NCI-H1417 treated with DMSO at 0.1 percent for 48 hours (cell line): ENCODE results near the gene RNF130.
"Not testable (repeated sequence)": the region's sequence is repeated elsewhere in the genome, so short reads cannot be mapped to it uniquely, and the experiment has no call there.

Experiments
- DNase-seq: peaks from one replicate; lab custom pipeline; 2025; lab: John Stamatoyannopoulos, UW

The RNF130 gene

GRCh38 chr5:180102636-180103035 is 31.1 kb upstream of the RNF130 start:
- no peak for DNase-seq

DNA sequence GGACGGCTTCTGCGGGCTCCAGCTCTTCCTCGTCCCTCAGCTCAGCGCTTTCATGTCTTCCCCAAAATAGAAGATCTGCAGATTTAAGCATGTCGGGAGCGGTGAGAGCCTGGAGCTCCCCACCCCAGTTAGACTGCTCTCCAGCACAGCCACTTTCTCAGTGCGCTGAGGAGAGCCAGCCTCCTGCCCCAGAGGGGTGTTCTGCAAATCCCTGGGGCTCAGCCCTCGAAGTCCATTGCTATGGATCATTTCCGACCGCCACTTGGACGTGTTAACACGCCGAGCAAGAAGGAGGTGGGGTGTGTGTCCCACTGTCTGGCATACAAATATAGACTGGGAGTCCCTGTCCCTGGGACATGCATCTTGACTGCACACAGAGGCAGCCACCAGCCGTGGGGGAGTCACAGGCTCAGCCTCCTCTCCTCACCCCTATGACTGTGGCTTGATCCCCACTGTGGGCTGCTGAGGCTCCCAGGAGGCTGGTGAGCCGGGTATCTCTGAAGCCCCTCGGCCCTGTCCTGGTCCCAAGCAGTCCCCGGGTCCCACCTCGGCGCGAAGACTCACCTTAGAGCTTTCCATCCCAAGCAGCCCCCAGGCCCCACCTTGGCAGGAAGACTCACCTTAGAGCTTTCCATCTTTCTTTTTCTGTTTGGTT is 30.0 kb upstream of the RNF130 start:
- DNase-seq, result no peak

DNA sequence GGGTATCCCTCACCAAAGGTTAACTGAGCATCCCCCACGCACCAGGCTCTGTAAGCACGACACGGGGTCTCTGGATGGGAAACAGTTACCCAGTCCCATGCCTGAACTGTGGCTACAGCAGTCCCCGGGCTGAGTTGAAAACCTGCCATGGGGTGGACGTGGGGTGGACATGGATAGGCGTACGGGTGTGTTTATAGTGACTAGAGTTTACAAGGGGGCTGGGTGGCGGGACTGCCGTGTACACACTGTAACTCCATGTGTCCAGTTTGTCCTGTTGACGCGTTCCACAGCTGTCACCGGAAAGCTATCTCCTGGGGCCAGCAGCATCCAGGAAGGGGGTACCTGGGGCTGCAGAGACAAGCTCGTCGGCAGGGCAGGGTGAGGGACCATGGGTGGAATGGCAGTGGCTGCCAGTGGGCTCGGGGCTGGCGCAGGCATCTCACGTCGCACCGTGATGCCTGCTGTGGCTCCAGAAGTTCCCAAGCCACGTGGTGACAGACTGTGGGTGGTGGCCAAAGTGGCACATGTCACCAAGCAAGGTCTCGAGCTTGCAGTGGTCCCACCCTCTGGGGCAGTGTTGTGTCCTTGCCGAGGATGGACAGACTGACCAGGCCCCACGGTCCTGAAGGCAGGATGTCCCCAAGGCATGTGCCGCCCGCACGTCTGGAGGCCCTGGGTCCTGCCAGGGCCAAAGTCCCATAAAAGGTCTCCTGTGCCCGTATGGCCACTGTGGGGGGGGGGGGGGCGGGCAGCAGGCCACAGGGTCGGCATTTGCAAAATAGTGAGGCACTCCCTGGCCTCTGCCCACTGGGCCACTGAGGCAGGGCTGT is 29.3 kb upstream of the RNF130 start:
- DNase-seq, result no peak

DNA sequence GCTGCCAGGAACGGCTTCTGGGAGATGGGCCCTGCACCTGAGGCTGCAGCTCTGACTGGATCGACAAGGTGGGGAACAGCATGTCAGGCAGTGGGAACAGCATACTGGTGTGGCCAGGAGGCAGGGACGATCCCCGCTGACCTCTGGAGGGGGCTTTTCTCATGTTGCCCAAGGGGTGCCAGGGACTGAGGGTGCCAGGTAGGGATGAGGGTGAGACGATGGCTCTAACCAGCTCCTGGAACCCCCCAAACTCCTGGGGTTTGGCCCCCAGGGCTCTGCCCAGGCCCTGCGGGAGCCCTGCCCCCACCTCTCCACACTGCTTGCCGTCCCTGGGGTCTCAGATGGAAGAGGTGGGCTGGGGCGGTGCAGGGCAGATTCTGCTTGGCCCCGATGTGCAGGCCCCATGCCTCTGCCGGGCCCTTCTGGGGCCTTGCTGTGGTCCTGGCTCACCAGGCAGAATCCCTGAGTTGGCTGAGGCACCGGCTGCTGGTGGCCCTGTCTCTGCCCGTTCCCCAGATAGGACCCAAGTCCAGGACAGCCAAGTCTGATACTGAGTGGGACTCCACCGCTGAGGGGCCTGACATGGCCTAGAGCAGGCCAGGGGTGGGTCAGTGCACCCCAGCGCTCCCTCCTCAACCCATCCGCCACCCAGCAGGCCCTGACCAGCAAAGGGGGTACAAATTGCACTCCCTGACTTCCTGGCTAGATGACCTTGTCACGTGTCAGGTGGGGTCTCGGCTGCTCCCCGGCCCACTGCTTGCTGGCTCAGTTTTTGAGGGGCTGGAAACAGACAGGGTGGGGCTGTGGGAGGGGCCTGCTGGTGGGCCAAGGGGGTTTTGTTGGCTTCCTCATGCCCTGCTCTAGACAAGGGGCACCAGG is 28.4 kb upstream of the RNF130 start:
- DNase-seq, result no peak

DNA sequence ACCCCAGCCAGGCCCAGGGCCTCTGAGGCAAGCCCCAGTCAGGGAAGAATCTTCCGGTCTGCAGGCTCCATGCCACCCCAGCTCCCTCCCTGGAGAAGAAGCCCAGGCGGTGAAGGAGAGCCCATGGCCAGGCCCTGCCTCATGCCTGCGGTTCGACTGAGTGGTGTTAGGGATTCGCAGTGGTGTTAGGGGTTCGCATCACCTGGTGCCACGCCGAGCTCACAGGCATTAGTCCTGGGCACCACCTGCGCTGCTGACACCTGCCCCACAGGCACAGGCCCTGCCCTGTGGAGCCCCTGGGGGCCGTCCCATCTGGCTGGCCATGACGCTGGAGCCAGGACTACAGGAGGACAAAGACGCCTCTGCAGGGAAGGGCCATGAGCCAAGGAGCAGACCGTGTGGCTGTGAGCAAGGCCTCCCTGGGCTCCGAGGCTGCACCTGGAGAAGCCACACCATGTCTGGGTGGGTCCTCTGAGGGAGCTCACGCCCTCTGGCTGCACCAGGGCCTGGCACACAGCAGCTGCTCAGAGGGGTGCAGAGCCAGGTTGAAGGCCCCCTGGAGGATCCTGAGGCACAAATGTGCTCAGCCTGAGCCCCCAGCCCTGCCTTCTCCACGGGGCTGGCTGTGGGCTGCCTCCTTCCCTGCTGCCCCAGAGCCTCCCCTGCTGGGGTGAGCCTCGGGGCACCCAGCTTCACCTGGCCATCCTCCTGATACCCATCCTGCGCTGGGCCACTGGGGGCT is 27.6 kb upstream of the RNF130 start:
- no peak for DNase-seq

DNA sequence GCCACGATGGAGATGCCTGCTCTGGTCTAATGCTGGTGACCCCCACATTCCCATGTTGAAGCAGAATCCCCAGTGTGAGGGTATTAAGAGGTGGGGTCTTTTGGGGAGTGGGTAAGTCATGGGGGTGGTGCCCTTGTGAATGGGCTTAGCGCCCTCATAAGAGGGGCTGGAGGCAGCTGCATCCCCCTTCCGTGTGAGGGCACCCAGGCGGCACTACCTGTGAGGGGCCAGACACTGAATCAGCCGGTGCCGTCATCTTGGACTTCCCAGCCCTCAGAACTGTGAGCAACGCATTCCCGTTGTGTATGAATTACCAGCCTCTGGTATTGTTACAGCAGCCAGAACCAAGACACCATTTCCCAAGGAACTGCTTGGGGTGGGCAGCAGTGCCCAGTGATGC is 27.0 kb upstream of the RNF130 start:
- no peak for DNase-seq

GRCh38 chr5:180097926-180098325 is 26.4 kb upstream of the RNF130 start:
- no peak for DNase-seq

DNA sequence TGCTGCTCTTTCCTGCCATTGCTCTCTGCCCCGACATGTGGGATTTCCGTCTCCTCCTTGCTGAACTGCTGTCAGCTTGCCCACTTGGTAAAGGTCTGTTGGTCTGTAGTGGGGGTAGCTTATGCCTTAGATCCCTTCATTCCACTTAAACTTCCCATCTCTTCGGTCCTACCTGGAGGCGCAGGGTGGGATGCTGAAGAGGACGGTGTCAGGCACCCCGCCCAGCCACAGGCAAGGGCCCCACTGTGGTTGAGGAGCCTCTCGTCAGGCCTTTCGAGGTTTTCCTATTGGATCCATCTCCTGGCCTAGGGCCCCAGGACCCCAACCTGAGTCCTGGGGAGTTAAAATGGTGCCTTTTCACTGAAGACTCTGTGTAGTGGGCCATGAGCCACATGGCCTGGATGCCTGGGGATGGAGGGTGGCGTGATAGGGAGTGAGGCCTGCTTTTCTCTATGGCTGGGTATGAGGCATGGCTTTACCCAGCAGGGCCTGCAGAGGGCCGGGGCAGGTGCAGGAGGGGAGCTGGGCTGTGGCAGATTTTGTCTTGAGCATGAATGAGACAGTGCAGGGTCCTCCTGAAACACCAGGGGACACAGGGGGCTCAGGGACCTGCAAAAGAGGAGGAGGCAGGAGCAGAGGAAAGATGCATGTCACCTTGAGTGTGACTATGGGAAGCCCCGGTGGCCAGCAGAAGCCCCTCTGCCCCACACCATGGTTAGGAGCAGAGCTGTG is 25.8 kb upstream of the RNF130 start:
- no peak for DNase-seq

DNA sequence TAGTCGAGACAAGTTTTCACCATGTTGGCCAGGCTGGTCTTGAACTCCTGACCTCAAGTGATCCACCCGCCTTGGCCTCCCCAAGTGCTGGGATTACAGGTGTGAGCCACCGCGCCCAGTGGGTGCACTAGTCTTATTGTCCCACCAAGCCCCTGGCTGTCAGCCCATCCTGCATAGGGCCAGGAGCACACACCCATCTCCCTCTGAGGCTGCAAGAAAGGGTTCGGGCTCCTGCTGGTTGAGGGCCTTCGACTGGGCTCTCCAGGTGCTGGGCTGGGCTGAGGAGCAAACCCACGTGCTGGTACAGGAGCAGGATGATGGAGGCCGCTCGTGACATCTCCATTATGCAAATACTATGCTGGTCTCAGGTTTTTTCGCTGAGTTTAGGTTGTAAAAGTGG is 25.1 kb upstream of the RNF130 start:
- DNase-seq, result no peak

GRCh38 chr5:180095545-180095944 is 24.0 kb upstream of the RNF130 start:
- no peak for DNase-seq

- DNase-seq, result no peak
These were observed 22.3 kb upstream of the RNF130 start for GRCh38 chr5:180093651-180094382.

GRCh38 chr5:180093241-180093640 is 21.7 kb upstream of the RNF130 start:
- DNase-seq, result no peak

GRCh38 chr5:180090769-180091546 is 19.4 kb upstream of the RNF130 start:
- DNase-seq, result no peak

DNA sequence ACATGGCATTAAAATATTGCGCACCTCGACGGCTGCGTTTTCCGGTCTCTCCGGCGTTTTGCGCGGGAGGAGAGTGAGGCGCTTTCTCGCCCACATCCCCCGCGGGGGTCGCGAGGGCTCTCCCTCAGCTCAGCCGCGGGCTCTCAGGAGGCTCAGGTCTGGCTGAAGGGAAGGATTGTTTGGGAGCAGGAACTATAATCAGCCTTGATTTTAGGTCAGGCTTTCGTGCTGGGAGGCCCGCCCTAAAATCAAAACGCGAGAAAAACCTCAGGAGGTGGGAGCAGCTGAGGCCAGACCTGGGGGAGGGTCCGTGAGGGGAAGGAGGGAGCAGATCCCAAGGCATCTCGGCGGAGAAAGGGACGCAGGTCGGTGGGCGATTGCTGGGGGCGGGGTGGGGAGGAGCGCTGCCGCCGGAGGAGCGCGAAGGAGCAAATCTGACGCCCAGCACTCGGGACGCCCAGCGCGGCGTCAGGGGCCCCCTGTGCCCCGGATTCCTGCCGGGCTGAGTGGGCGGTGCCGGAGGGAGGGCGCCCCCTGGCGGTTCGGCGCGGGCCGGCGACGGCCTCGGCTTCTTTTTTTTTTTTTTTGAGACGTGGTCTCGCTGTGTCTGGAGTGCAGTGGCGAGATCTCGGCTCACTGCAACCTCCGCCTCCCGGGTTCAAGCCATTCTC is 18.7 kb upstream of the RNF130 start:
- no peak for DNase-seq

DNA sequence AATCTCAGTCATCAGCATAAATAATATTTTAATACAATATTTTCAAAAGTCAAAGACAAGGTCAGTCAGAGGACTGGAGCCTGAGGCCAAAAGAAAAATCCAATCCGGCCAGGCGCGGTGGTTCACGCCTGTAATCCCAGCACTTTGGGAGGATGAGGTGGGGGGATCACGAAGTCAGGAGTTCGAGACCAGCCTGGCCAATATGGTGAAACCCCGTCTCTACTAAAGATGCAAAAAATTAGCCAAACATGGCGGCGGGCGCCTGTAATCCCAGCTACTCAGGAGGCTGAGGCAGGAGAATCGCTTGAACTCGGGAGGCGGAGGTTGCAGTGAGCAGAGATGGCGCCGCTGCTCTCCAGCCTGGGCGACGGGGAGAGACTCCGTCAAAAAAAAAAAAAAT is 18.1 kb upstream of the RNF130 start:
- not testable (repeated sequence) for DNase-seq

- DNase-seq, result no peak
These were observed 17.0 kb upstream of the RNF130 start for GRCh38 chr5:180088561-180088960.

DNA sequence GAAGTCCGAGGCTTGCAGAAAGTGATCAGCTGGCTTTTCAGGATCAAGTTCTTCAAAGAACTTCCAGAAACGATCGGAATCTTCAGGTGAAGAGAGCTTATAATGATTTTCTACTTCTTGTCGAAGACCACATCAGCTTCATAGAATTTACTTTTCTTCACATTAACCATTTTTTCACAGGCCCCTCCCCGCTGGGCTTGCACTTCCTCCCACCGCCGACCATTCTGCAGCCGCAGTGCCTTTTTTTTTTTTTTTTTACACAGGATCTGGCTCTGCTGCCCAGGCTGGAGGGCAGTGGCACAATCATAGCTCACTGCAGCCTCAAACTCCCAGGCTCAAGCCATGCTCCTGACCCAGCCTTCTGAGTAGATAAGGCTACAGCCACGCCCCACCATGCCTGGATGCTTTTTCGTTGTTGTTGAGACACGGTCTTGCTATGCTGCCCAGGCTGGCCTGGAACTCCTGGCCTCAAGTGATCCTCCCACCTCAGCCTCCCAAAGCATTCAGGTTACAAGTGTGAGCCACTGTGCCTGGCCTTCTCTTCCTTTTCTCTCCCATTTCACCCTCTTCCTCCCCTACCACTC is 15.3 kb upstream of the RNF130 start:
- no peak for DNase-seq

DNA sequence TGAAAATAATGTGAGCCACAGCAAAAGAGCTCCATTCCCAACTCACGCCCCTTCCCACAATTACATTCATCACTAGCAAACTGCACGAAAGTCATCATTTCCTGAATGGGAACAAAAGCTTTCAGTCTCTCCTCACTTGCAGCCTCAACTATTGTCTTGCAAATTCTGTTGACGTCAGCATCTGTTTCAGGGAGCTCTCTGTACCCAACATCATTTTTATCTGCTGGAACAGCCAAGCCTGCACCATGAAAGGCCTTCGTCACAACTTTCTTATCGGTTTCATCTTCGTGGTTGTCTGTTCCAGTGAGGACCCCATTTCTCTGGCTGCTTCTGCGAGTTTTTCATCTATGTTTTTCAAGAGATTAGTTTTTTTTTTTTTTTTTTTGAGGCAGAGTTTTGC is 14.3 kb upstream of the RNF130 start:
- DNase-seq, result no peak
